ENCODE data around the gene NFIX.
A peak's percentile ranks its signal among the peaks of the same experiment; 100 is the strongest.
"Not testable (repeated sequence)": the region's sequence is repeated elsewhere in the genome, so short reads cannot be mapped to it uniquely, and the experiment has no call there.

The NFIX gene

GRCh38 chr19:12969292-12969988 lies 25.8 kb upstream of the NFIX start, which contains the start of gene DAND5:
Gene DAND5 (plus strand): TSS chr19:12969576. CDS start chr19:12969661, 85 bp downstream.
- in situ Hi-C loops (cut with HindIII; ENCODE audit: low pct_unique_long_range_greater_than_20kb, low sequenced_read_pairs), result no loop called here
- no peak for DNase-seq (ENCODE audit: low read depth in 1 of 2, low spot score in 1 of 2)
- TF ChIP-seq JUND (IDR thresholded peaks at IDR 0.05; ENCODE audit: low read depth), result no peak

GRCh38 chr19:12970070-12970820 lies 25.0 kb upstream of the NFIX start:
- in situ Hi-C loops (cut with HindIII; ENCODE audit: low pct_unique_long_range_greater_than_20kb, low sequenced_read_pairs), result no loop called here
- no peak for TF ChIP-seq JUND (IDR thresholded peaks at IDR 0.05; ENCODE audit: low read depth)
- DNase-seq (ENCODE audit: low read depth in 1 of 2, low spot score in 1 of 2), result no peak

- no peak for DNase-seq (ENCODE audit: low read depth in 1 of 2, low spot score in 1 of 2)
- no peak for TF ChIP-seq JUND (IDR thresholded peaks at IDR 0.05; ENCODE audit: low read depth)
- in situ Hi-C loops (cut with HindIII; ENCODE audit: low pct_unique_long_range_greater_than_20kb, low sequenced_read_pairs), result no loop called here
Observed at GRCh38 chr19:12973236-12973635, 22.0 kb upstream of the NFIX start.

GRCh38 chr19:12974301-12975220 lies 20.7 kb upstream of the NFIX start:
- DNase-seq (ENCODE audit: low read depth in 1 of 2, low spot score in 1 of 2), result no peak
- in situ Hi-C loops (cut with HindIII; ENCODE audit: low pct_unique_long_range_greater_than_20kb, low sequenced_read_pairs), result no loop called here

GRCh38 chr19:12975221-12975741 lies 20.0 kb upstream of the NFIX start:
- in situ Hi-C loops (cut with HindIII; ENCODE audit: low pct_unique_long_range_greater_than_20kb, low sequenced_read_pairs), result no loop called here
- no peak for TF ChIP-seq JUND (IDR thresholded peaks at IDR 0.05; ENCODE audit: low read depth)
- no peak for DNase-seq (ENCODE audit: low read depth in 1 of 2, low spot score in 1 of 2)

More at GRCh38 chr19:12974301-12975220, 20.7 kb upstream of the NFIX start:
- TF ChIP-seq JUND (IDR thresholded peaks at IDR 0.05; ENCODE audit: low read depth), result no peak

- DNase-seq (ENCODE audit: low read depth in 1 of 2, low spot score in 1 of 2); in situ Hi-C loops (cut with HindIII; ENCODE audit: low pct_unique_long_range_greater_than_20kb, low sequenced_read_pairs): not testable (repeated sequence)
Observed at GRCh38 chr19:12976109-12976508, 19.2 kb upstream of the NFIX start.

- in situ Hi-C loops (cut with HindIII; ENCODE audit: low pct_unique_long_range_greater_than_20kb, low sequenced_read_pairs), result no loop called here
- no peak for TF ChIP-seq JUND (IDR thresholded peaks at IDR 0.05; ENCODE audit: low read depth)
- no peak for DNase-seq (ENCODE audit: low read depth in 1 of 2, low spot score in 1 of 2)
Observed at GRCh38 chr19:12979974-12980373, 15.3 kb upstream of the NFIX start.

GRCh38 chr19:12982648-12983047 lies 12.6 kb upstream of the NFIX start:
- no peak for TF ChIP-seq JUND (IDR thresholded peaks at IDR 0.05; ENCODE audit: low read depth)
- in situ Hi-C loops (cut with HindIII; ENCODE audit: low pct_unique_long_range_greater_than_20kb, low sequenced_read_pairs), result no loop called here
- no peak for DNase-seq (ENCODE audit: low read depth in 1 of 2, low spot score in 1 of 2)

GRCh38 chr19:12983091-12983490 lies 12.2 kb upstream of the NFIX start:
- TF ChIP-seq JUND (IDR thresholded peaks at IDR 0.05; ENCODE audit: low read depth), result no peak
- no peak for DNase-seq (ENCODE audit: low read depth in 1 of 2, low spot score in 1 of 2)
- in situ Hi-C loops (cut with HindIII; ENCODE audit: low pct_unique_long_range_greater_than_20kb, low sequenced_read_pairs), result no loop called here

GRCh38 chr19:12983542-12984142 lies 11.6 kb upstream of the NFIX start:
- peak; percentile 60 to 79 for DNase-seq (ENCODE audit: low read depth in 1 of 2, low spot score in 1 of 2)
- TF ChIP-seq JUND (IDR thresholded peaks at IDR 0.05; ENCODE audit: low read depth), result no peak
- in situ Hi-C loops (cut with HindIII; ENCODE audit: low pct_unique_long_range_greater_than_20kb, low sequenced_read_pairs), result no loop called here

- in situ Hi-C loops (cut with HindIII; ENCODE audit: low pct_unique_long_range_greater_than_20kb, low sequenced_read_pairs), result no loop called here
- no peak for TF ChIP-seq JUND (IDR thresholded peaks at IDR 0.05; ENCODE audit: low read depth)
- no peak for DNase-seq (ENCODE audit: low read depth in 1 of 2, low spot score in 1 of 2)
Observed at GRCh38 chr19:12984143-12984627, 11.1 kb upstream of the NFIX start.

- DNase-seq (ENCODE audit: low read depth in 1 of 2, low spot score in 1 of 2), result no peak
- in situ Hi-C loops (cut with HindIII; ENCODE audit: low pct_unique_long_range_greater_than_20kb, low sequenced_read_pairs), result no loop called here
- no peak for TF ChIP-seq JUND (IDR thresholded peaks at IDR 0.05; ENCODE audit: low read depth)
Observed at GRCh38 chr19:12984683-12985048, 10.6 kb upstream of the NFIX start.
